ENCODE data around the gene GOLGA6L10.
"Not testable (repeated sequence)": the region's sequence is repeated elsewhere in the genome, so short reads cannot be mapped to it uniquely, and the experiment has no call there.

GOLGA6L10 gene

GRCh38 chr15:82317091-82317489 lies 32.2 kb downstream of the GOLGA6L10 start:
- no peak for DNase-seq

- DNase-seq, result not testable (repeated sequence)
Measured at GRCh38 chr15:82316247-82317090, 32.8 kb downstream of the GOLGA6L10 start.

- DNase-seq, result no peak
Measured at GRCh38 chr15:82315519-82316246, 33.6 kb downstream of the GOLGA6L10 start.

GRCh38 chr15:82314769-82315518 lies 34.3 kb downstream of the GOLGA6L10 start:
- DNase-seq, result no peak

- DNase-seq, result not testable (repeated sequence)
Measured at GRCh38 chr15:82313951-82314768, 35.1 kb downstream of the GOLGA6L10 start.

- DNase-seq, result no peak
Measured at GRCh38 chr15:82313446-82313845, 35.8 kb downstream of the GOLGA6L10 start.

- no peak for DNase-seq
Measured at GRCh38 chr15:82312586-82313349, 36.5 kb downstream of the GOLGA6L10 start.

- DNase-seq, result not testable (repeated sequence)
Measured at GRCh38 chr15:82311321-82311720, 38.0 kb downstream of the GOLGA6L10 start.

- DNase-seq, result no peak
Measured at GRCh38 chr15:82309802-82310201, 39.5 kb downstream of the GOLGA6L10 start.

- no peak for DNase-seq
Measured at GRCh38 chr15:82307714-82308081, 41.6 kb downstream of the GOLGA6L10 start.

GRCh38 chr15:82306791-82307713 lies 42.2 kb downstream of the GOLGA6L10 start:
- no peak for DNase-seq

GRCh38 chr15:82305621-82306048 lies 43.6 kb downstream of the GOLGA6L10 start:
- DNase-seq, result no peak

- no peak for DNase-seq
Measured at GRCh38 chr15:82304778-82305090, 44.5 kb downstream of the GOLGA6L10 start.

GRCh38 chr15:82303956-82304777 lies 45.1 kb downstream of the GOLGA6L10 start:
- DNase-seq, result no peak

- DNase-seq, result no peak
Measured at GRCh38 chr15:82301296-82302016, 47.8 kb downstream of the GOLGA6L10 start.

- no peak for DNase-seq
Measured at GRCh38 chr15:82300883-82301282, 48.4 kb downstream of the GOLGA6L10 start.

- DNase-seq, result not testable (repeated sequence)
Measured at GRCh38 chr15:82300326-82300725, 48.9 kb downstream of the GOLGA6L10 start.

- not testable (repeated sequence) for DNase-seq
Measured at GRCh38 chr15:82299511-82299914, 49.8 kb downstream of the GOLGA6L10 start.

GRCh38 chr15:82298520-82298919 lies 50.8 kb downstream of the GOLGA6L10 start:
- DNase-seq, result no peak

Measured in NCI-H1092 treated with DMSO at 0.1 percent for 48 hours (cell line).